ENCODE measurements around the gene REPS2.

Gene REPS2

GRCh38 chrX:17078031-17078720 lies 131.7 kb downstream of the REPS2 start:
- Histone ChIP-seq H3K27ac (ENCODE audit: low read depth, low read length) (no peak overlapping the region), H3K27me3 (ENCODE audit: control insufficient read depth, low read length) (no peaks in the 10 kb centered on the region; the same call in 1 of the 2 replicates), H3F3A (ENCODE audit: control insufficient read depth, insufficient read depth) (no peaks in the 10 kb centered on the region), H3K9me2 (replicated peaks; ENCODE audit: control insufficient read depth, low read length) (no peaks in the 10 kb centered on the region), H4K20me1 (ENCODE audit: control insufficient read depth, insufficient read depth, low read depth, low read length) (no peaks in the 10 kb centered on the region), H3K36me3 (ENCODE audit: control insufficient read depth, low read length) (no peaks in the 10 kb centered on the region), H3K79me2 (ENCODE audit: control insufficient read depth, low read length) (no peaks in the 10 kb centered on the region), H3K4me3 (ENCODE audit: low read length) (no peak overlapping the region), H3K9me3 (ENCODE audit: control insufficient read depth, insufficient read depth, low read length) (no peaks in the 10 kb centered on the region), H3K4me2 (ENCODE audit: low read length) (no peak overlapping the region), H3K4me1 (ENCODE audit: control insufficient read depth, low read length) (no peaks in the 10 kb centered on the region)
- TF ChIP-seq CTCF (IDR thresholded peaks at IDR 0.05; ENCODE audit: low read depth, low read length, poor library complexity, severe bottlenecking) (no peak), EZH2phosphoT487 (IDR thresholded peaks at IDR 0.05; ENCODE audit: borderline replicate concordance, low read length) (no peak)

- H3K27ac ChIP-seq (ENCODE audit: low read depth, low read length), result no peak overlapping the region
- TF ChIP-seq CTCF (IDR thresholded peaks at IDR 0.05; ENCODE audit: low read depth, low read length, poor library complexity, severe bottlenecking), result no peak
- TF ChIP-seq EZH2phosphoT487 (IDR thresholded peaks at IDR 0.05; ENCODE audit: borderline replicate concordance, low read length), result no peak
- H3K9me2 ChIP-seq (replicated peaks; ENCODE audit: control insufficient read depth, low read length), result no peaks in the 10 kb centered on the region
- no peak overlapping the region for H3K4me2 ChIP-seq (ENCODE audit: low read length)
- no peak overlapping the region for H3K4me3 ChIP-seq (ENCODE audit: low read length)
- H3K4me1 ChIP-seq (ENCODE audit: control insufficient read depth, low read length), result no peaks in the 10 kb centered on the region
- no peaks in the 10 kb centered on the region for H4K20me1 ChIP-seq (ENCODE audit: control insufficient read depth, insufficient read depth, low read depth, low read length)
- no peaks in the 10 kb centered on the region for H3K9me3 ChIP-seq (ENCODE audit: control insufficient read depth, insufficient read depth, low read length)
- H3K27me3 ChIP-seq (ENCODE audit: control insufficient read depth, low read length), result no peaks in the 10 kb centered on the region; the same call in 1 of the 2 replicates
- H3F3A ChIP-seq (ENCODE audit: control insufficient read depth, insufficient read depth), result no peaks in the 10 kb centered on the region
- H3K79me2 ChIP-seq (ENCODE audit: control insufficient read depth, low read length), result no peaks in the 10 kb centered on the region
- no peaks in the 10 kb centered on the region for H3K36me3 ChIP-seq (ENCODE audit: control insufficient read depth, low read length)
Measured at GRCh38 chrX:17081511-17081910, 135.1 kb downstream of the REPS2 start.

- Histone ChIP-seq H3K4me1 (ENCODE audit: control insufficient read depth, low read length) (no peaks in the 10 kb centered on the region), H3K9me3 (ENCODE audit: control insufficient read depth, insufficient read depth, low read length) (no peaks in the 10 kb centered on the region), H3K4me2 (ENCODE audit: low read length) (no peak overlapping the region), H3K79me2 (ENCODE audit: control insufficient read depth, low read length) (no peaks in the 10 kb centered on the region), H3K36me3 (ENCODE audit: control insufficient read depth, low read length) (no peaks in the 10 kb centered on the region), H3F3A (ENCODE audit: control insufficient read depth, insufficient read depth) (no peaks in the 10 kb centered on the region), H3K9me2 (replicated peaks; ENCODE audit: control insufficient read depth, low read length) (no peaks in the 10 kb centered on the region), H3K4me3 (ENCODE audit: low read length) (no peak overlapping the region), H3K27me3 (ENCODE audit: control insufficient read depth, low read length) (no peaks in the 10 kb centered on the region; the same call in 1 of the 2 replicates), H3K27ac (ENCODE audit: low read depth, low read length) (no peak overlapping the region), H4K20me1 (ENCODE audit: control insufficient read depth, insufficient read depth, low read depth, low read length) (no peaks in the 10 kb centered on the region)
- TF ChIP-seq CTCF (IDR thresholded peaks at IDR 0.05; ENCODE audit: low read depth, low read length, poor library complexity, severe bottlenecking) (no peak), EZH2phosphoT487 (IDR thresholded peaks at IDR 0.05; ENCODE audit: borderline replicate concordance, low read length) (no peak)
Measured at GRCh38 chrX:17081968-17082367, 135.5 kb downstream of the REPS2 start.

Data from DOHH2 (cell line).